GM12878 (cell line): ENCODE data around the gene TICRR.

Source experiments
- CEBPB ChIP-seq, 2 experiments: fragments of 150-350 bp in 1 of 2; IDR thresholded peaks; 2 replicates each; pipeline ENCODE4 v1.6.1; 2012 to 2014; ENCODE audit warnings: low read depth in 2 of 2, low read length in 2 of 2, borderline replicate concordance in 1 of 2, inconsistent platforms in 1 of 2
- CTCF ChIP-seq, 3 experiments: IDR thresholded peaks in 2 of 3; conservative IDR thresholded peaks in 1 of 3; 2 replicates each; pipeline ENCODE4 v1.5.1; 2011; ENCODE audit warnings: low read depth in 3 of 3, low read length in 3 of 3, mild to moderate bottlenecking in 3 of 3, control low read depth in 2 of 3, moderate library complexity in 2 of 3, inconsistent platforms in 1 of 3, mixed read lengths in 1 of 3; ENCODE audit not compliant: control insufficient read depth in 2 of 3, insufficient read depth in 1 of 3; ENCODE audit errors: extremely low read depth in 1 of 3
- HSF1 ChIP-seq: fragments of 150-350 bp; IDR thresholded peaks from 2 replicates; pipeline ENCODE4 v1.6.1; 2014; ENCODE audit warnings: mild to moderate bottlenecking, low read depth, low read length
- NFXL1 ChIP-seq: fragments of 450-650 bp; IDR thresholded peaks from 2 replicates; pipeline ENCODE4 v1.6.1; 2017; ENCODE audit warnings: antibody characterized with exemption, mild to moderate bottlenecking, borderline replicate concordance
- POLR2AphosphoS5 ChIP-seq: IDR thresholded peaks from 2 replicates; pipeline ENCODE4 v1.6.1; 2011; ENCODE audit warnings: mild to moderate bottlenecking, low read length, inconsistent platforms
- RB1 ChIP-seq: fragments of 450-650 bp; formaldehyde crosslinking; IDR thresholded peaks from 2 replicates; pipeline ENCODE4 v1.6.1; 2017; ENCODE audit warnings: mild to moderate bottlenecking, borderline replicate concordance
- SMC3 ChIP-seq: IDR thresholded peaks from 2 replicates; pipeline ENCODE4 v1.6.1; 2011; ENCODE audit warnings: low read length, improper control_type of control experiment, borderline replicate concordance
- TBL1XR1 ChIP-seq: IDR thresholded peaks from 2 replicates; pipeline ENCODE4 v1.6.1; 2012; ENCODE audit warnings: low read depth, low read length, improper control_type of control experiment
- ZNF687 ChIP-seq: fragments of 450-650 bp; IDR thresholded peaks from 2 replicates; pipeline ENCODE4 v1.6.1; 2017; ENCODE audit warnings: mild to moderate bottlenecking, moderate library complexity

GRCh38 chr15:89667706-89667960 is 92.4 kb downstream of the TICRR start:
- TF ChIP-seq POLR2AphosphoS5: no peak
- no peak for TF ChIP-seq RB1
- TF ChIP-seq TBL1XR1: no peak
- no peak for TF ChIP-seq CEBPB (IDR thresholded peaks at IDR 0.05; ENCODE audit: borderline replicate concordance in 1 of 2, low read depth in 2 of 2, low read length in 2 of 2)
- no peak for TF ChIP-seq CTCF (IDR thresholded peaks at IDR 0.05 in 2 of 3, conservative IDR thresholded peaks at IDR 0.05 in 1 of 3; ENCODE audit: control insufficient read depth in 2 of 3, extremely low read depth in 1 of 3, insufficient read depth in 1 of 3, low read depth in 3 of 3, low read length in 3 of 3)
- TF ChIP-seq HSF1: no peak
- TF ChIP-seq NFXL1: no peak
- TF ChIP-seq SMC3: no peak
- TF ChIP-seq ZNF687: no peak
